ENCODE results near the gene CTXN2. TPM values are rescaled to one million over a fixed set of nuclear protein-coding genes. Genes with fewer than 3 reads are reported as not detected.

Gene CTXN2
- total and polyA plus RNA-seq, 2 of the 13 experiments (the other 11 are each of a cell fraction or from before 2014, with no cell fraction given) = not detected

DNA sequence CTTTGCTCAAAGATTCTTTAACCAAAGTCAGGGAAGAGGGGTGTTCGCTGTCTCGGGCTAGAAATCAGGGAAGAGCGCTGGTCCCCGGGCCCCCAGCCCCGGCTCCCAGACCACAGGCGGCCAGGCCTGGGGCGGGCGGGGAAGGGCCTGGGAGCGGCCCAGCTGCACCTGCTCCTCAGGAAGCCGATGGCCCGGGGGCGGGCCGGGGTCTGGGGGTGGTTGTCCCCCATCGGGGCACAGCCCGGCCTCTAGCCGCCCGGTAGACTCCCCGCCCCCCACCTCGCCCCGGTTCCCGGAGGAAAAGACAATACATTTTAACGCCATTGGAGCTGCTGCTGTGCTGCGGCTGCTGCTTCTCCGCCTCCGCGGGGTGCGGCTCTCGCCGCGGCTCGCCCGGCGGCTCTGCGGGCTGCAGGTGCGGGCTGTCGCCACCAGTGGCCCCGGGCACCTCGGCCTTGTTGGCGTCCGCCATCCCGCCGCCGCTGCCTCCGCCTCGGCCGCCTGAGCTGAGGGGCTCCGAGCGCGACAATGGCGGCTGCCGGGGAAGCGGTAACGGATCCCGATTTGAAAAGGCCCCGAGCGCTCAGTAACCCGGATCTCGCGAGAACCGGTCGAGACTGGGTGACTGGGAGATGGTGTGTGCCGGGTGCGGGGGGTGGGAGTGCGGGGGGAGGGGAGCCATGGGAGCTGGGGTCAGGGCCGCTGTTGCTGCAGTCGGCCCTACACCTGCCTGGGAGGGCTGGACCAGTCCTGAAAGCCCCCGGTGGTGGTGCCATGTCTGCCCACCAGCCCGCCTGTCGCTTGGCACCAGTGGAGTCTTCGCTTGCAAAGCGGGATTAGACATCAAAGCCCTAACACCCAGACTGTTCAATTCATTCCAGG, 13.5 kb upstream of the CTXN2 start, which contains the start of gene MYEF2 (continued):
- TF ChIP-seq, protein P1, sequence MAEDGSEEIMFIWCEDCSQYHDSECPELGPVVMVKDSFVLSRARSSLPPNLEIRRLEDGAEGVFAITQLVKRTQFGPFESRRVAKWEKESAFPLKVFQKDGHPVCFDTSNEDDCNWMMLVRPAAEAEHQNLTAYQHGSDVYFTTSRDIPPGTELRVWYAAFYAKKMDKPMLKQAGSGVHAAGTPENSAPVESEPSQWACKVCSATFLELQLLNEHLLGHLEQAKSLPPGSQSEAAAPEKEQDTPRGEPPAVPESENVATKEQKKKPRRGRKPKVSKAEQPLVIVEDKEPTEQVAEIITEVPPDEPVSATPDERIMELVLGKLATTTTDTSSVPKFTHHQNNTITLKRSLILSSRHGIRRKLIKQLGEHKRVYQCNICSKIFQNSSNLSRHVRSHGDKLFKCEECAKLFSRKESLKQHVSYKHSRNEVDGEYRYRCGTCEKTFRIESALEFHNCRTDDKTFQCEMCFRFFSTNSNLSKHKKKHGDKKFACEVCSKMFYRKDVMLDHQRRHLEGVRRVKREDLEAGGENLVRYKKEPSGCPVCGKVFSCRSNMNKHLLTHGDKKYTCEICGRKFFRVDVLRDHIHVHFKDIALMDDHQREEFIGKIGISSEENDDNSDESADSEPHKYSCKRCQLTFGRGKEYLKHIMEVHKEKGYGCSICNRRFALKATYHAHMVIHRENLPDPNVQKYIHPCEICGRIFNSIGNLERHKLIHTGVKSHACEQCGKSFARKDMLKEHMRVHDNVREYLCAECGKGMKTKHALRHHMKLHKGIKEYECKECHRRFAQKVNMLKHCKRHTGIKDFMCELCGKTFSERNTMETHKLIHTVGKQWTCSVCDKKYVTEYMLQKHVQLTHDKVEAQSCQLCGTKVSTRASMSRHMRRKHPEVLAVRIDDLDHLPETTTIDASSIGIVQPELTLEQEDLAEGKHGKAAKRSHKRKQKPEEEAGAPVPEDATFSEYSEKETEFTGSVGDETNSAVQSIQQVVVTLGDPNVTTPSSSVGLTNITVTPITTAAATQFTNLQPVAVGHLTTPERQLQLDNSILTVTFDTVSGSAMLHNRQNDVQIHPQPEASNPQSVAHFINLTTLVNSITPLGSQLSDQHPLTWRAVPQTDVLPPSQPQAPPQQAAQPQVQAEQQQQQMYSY (CRISPR knock-in tag; IDR thresholded peaks at IDR 0.05) = no peak
- no peak for TF ChIP-seq RXRA (CRISPR knock-in tag; IDR thresholded peaks at IDR 0.05)
- TF ChIP-seq, protein P2, sequence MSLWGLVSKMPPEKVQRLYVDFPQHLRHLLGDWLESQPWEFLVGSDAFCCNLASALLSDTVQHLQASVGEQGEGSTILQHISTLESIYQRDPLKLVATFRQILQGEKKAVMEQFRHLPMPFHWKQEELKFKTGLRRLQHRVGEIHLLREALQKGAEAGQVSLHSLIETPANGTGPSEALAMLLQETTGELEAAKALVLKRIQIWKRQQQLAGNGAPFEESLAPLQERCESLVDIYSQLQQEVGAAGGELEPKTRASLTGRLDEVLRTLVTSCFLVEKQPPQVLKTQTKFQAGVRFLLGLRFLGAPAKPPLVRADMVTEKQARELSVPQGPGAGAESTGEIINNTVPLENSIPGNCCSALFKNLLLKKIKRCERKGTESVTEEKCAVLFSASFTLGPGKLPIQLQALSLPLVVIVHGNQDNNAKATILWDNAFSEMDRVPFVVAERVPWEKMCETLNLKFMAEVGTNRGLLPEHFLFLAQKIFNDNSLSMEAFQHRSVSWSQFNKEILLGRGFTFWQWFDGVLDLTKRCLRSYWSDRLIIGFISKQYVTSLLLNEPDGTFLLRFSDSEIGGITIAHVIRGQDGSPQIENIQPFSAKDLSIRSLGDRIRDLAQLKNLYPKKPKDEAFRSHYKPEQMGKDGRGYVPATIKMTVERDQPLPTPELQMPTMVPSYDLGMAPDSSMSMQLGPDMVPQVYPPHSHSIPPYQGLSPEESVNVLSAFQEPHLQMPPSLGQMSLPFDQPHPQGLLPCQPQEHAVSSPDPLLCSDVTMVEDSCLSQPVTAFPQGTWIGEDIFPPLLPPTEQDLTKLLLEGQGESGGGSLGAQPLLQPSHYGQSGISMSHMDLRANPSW (CRISPR knock-in tag; IDR thresholded peaks at IDR 0.05; ENCODE audit: borderline replicate concordance) = no peak
- no peak for TF ChIP-seq ATRX (CRISPR knock-in tag; IDR thresholded peaks at IDR 0.05; ENCODE audit: borderline replicate concordance)
- TF ChIP-seq DNMT1 (CRISPR knock-in tag; IDR thresholded peaks at IDR 0.05) = no peak
- no peak for TF ChIP-seq SNRNP70 (IDR thresholded peaks at IDR 0.05; ENCODE audit: low read depth, low read length)
- TF ChIP-seq ATAD3A (CRISPR knock-in tag; IDR thresholded peaks at IDR 0.05) = no peak
- no peak for TF ChIP-seq ZFP90 (CRISPR knock-in tag; IDR thresholded peaks at IDR 0.05; ENCODE audit: borderline replicate concordance)
- no peak for TF ChIP-seq SMAD3 (CRISPR knock-in tag; IDR thresholded peaks at IDR 0.05)
- TF ChIP-seq CBX1 (IDR thresholded peaks at IDR 0.05; ENCODE audit: low read depth) = no peak
- TF ChIP-seq CREM (IDR thresholded peaks at IDR 0.05) = no peak
- TF ChIP-seq CREM (CRISPR knock-in tag; IDR thresholded peaks at IDR 0.05) = no peak
- TF ChIP-seq ZNF430 (CRISPR knock-in tag; IDR thresholded peaks at IDR 0.05) = no peak
- TF ChIP-seq, protein P3, sequence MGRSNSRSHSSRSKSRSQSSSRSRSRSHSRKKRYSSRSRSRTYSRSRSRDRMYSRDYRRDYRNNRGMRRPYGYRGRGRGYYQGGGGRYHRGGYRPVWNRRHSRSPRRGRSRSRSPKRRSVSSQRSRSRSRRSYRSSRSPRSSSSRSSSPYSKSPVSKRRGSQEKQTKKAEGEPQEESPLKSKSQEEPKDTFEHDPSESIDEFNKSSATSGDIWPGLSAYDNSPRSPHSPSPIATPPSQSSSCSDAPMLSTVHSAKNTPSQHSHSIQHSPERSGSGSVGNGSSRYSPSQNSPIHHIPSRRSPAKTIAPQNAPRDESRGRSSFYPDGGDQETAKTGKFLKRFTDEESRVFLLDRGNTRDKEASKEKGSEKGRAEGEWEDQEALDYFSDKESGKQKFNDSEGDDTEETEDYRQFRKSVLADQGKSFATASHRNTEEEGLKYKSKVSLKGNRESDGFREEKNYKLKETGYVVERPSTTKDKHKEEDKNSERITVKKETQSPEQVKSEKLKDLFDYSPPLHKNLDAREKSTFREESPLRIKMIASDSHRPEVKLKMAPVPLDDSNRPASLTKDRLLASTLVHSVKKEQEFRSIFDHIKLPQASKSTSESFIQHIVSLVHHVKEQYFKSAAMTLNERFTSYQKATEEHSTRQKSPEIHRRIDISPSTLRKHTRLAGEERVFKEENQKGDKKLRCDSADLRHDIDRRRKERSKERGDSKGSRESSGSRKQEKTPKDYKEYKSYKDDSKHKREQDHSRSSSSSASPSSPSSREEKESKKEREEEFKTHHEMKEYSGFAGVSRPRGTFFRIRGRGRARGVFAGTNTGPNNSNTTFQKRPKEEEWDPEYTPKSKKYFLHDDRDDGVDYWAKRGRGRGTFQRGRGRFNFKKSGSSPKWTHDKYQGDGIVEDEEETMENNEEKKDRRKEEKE (IDR thresholded peaks at IDR 0.05) = no peak
- TF ChIP-seq ZNF556 (CRISPR knock-in tag; IDR thresholded peaks at IDR 0.05; ENCODE audit: borderline replicate concordance) = no peak
- TF ChIP-seq, protein P4, sequence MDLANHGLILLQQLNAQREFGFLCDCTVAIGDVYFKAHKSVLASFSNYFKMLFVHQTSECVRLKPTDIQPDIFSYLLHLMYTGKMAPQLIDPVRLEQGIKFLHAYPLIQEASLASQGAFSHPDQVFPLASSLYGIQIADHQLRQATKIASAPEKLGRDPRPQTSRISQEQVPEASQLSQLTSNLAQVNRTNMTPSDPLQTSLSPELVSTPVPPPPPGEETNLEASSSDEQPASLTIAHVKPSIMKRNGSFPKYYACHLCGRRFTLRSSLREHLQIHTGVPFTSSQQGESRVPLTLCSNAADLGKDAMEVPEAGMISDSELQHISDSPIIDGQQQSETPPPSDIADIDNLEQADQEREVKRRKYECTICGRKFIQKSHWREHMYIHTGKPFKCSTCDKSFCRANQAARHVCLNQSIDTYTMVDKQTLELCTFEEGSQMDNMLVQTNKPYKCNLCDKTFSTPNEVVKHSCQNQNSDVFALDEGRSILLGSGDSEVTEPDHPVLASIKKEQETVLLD (CRISPR knock-in tag; IDR thresholded peaks at IDR 0.05; ENCODE audit: low read depth) = peak; percentile 38; the same call in 1 of the 2 replicates
- TF ChIP-seq ZNF441 (CRISPR knock-in tag; IDR thresholded peaks at IDR 0.05; ENCODE audit: borderline replicate concordance) = no peak
- no peak for TF ChIP-seq FLYWCH1 (CRISPR knock-in tag; IDR thresholded peaks at IDR 0.05)

Measured in HepG2 (cell line).